GM21423 (cell line): ENCODE measurements around the gene ARHGEF2.
A peak's percentile ranks its signal among the peaks of the same experiment; 100 is the strongest.

Experiments used
- ATAC-seq: cut with Tn5 transposase; IDR thresholded peaks from one replicate; pipeline ENCODE4 v1.9.1; 2021; ENCODE audit warnings: mild to moderate bottlenecking, moderate library complexity; ENCODE audit not compliant: unreplicated experiment

ARHGEF2 gene

GRCh38 chr1:155971910-155972809 lies 6.2 kb downstream of the ARHGEF2 start:
- no peak for ATAC-seq

- peak; percentile 50 for ATAC-seq
Measured at GRCh38 chr1:155970531-155971167, 7.7 kb downstream of the ARHGEF2 start.

GRCh38 chr1:155969377-155969791 lies 9.0 kb downstream of the ARHGEF2 start:
- ATAC-seq = no peak

GRCh38 chr1:155968670-155969069 lies 9.7 kb downstream of the ARHGEF2 start:
- no peak for ATAC-seq

- ATAC-seq = no peak
Measured at GRCh38 chr1:155968051-155968400, 10.3 kb downstream of the ARHGEF2 start.

GRCh38 chr1:155967341-155968050 lies 10.9 kb downstream of the ARHGEF2 start:
- ATAC-seq = no peak

GRCh38 chr1:155966750-155967149 lies 11.6 kb downstream of the ARHGEF2 start:
- no peak for ATAC-seq

GRCh38 chr1:155966135-155966534 lies 12.2 kb downstream of the ARHGEF2 start:
- no peak for ATAC-seq

- ATAC-seq = no peak
Measured at GRCh38 chr1:155964193-155964592, 14.2 kb downstream of the ARHGEF2 start.

- ATAC-seq = no peak
Measured at GRCh38 chr1:155962599-155963211, 15.6 kb downstream of the ARHGEF2 start.

- no peak for ATAC-seq
Measured at GRCh38 chr1:155961937-155962336, 16.4 kb downstream of the ARHGEF2 start.

- no peak for ATAC-seq
Measured at GRCh38 chr1:155960081-155960745, 18.1 kb downstream of the ARHGEF2 start.

GRCh38 chr1:155957411-155957915 lies 20.9 kb downstream of the ARHGEF2 start:
- no peak for ATAC-seq

- no peak for ATAC-seq
Measured at GRCh38 chr1:155954645-155955044, 23.7 kb downstream of the ARHGEF2 start.

- ATAC-seq = no peak
Measured at GRCh38 chr1:155952505-155952890, 25.8 kb downstream of the ARHGEF2 start.

GRCh38 chr1:155951753-155952504 lies 26.4 kb downstream of the ARHGEF2 start:
- ATAC-seq = no peak

GRCh38 chr1:155950829-155951228 lies 27.5 kb downstream of the ARHGEF2 start:
- no peak for ATAC-seq

- no peak for ATAC-seq
Measured at GRCh38 chr1:155947741-155948140, 30.6 kb downstream of the ARHGEF2 start.

- ATAC-seq = no peak
Measured at GRCh38 chr1:155947292-155947691, 31.1 kb downstream of the ARHGEF2 start.
